Kidney epithelial cell (primary cell): ENCODE measurements around the gene ZFHX3. TPM values are rescaled to one million over a fixed set of nuclear protein-coding genes. Genes with fewer than 3 reads are reported as not detected.
A peak's percentile ranks its signal among the peaks of the same experiment; 100 is the strongest.

ENCODE experiments used
- DNase-seq: peaks from one replicate; pipeline ENCODE4 v3.0.0-alpha.2; 2010; ENCODE audit warnings: low read depth
- H3K27me3 ChIP-seq: 2 replicates; pipeline ENCODE4 v1.6.0; 2011; ENCODE audit warnings: low read length; ENCODE audit not compliant: control insufficient read depth, insufficient read depth
- H3K36me3 ChIP-seq: 2 replicates; pipeline ENCODE4 v1.5.1; 2011; ENCODE audit warnings: low read length; ENCODE audit not compliant: control insufficient read depth, insufficient read depth
- H3K4me3 ChIP-seq: 2 replicates; pipeline ENCODE4 v1.5.1; 2011; ENCODE audit warnings: low read depth, mild to moderate bottlenecking, control low read depth, low read length
- CTCF ChIP-seq: IDR thresholded peaks from 2 replicates; pipeline ENCODE4 v1.5.1; 2011; ENCODE audit warnings: mild to moderate bottlenecking, moderate library complexity, low read length, control low read depth, inconsistent platforms; ENCODE audit not compliant: insufficient read depth, poor library complexity, severe bottlenecking
- total RNA-seq: library from RNA; depleted of rRNA; stranded (reverse); fragments of >200 nt; gene quantifications from 2 replicates; pipeline ENCODE4 v1.2.3, GENCODE V29; 2015

ZFHX3 gene
- total RNA-seq, 1 donor from 2014 or later: 19.9 TPM

GRCh38 chr16:72812672-72813071, 235.3 kb downstream of the ZFHX3 start:
- Histone ChIP-seq H3K4me3 (no peak overlapping the region), H3K36me3 (peaks cover 1% of the 10 kb centered on the region), H3K27me3 (no peaks in the 10 kb centered on the region)
- no peak for DNase-seq
- TF ChIP-seq CTCF: no peak

- Histone ChIP-seq H3K27me3 (no peaks in the 10 kb centered on the region), H3K4me3 (no peak overlapping the region), H3K36me3 (peaks cover 1% of the 10 kb centered on the region)
- no peak for DNase-seq
- no peak for TF ChIP-seq CTCF
Observed at GRCh38 chr16:72811876-72812275, 236.1 kb downstream of the ZFHX3 start.

GRCh38 chr16:72811188-72811720, 236.7 kb downstream of the ZFHX3 start:
- no peak for TF ChIP-seq CTCF
- H3K4me3 ChIP-seq: no peak overlapping the region
- no peak for DNase-seq

GRCh38 chr16:72810480-72810879, 237.4 kb downstream of the ZFHX3 start:
- no peaks in the 10 kb centered on the region for H3K27me3 ChIP-seq
- TF ChIP-seq CTCF: no peak
- no peak overlapping the region for H3K4me3 ChIP-seq
- H3K36me3 ChIP-seq: peaks cover 1% of the 10 kb centered on the region
- DNase-seq: no peak

More at GRCh38 chr16:72811188-72811720, 236.7 kb downstream of the ZFHX3 start:
- Histone ChIP-seq H3K36me3 (peaks cover 1% of the 10 kb centered on the region), H3K27me3 (no peaks in the 10 kb centered on the region)

- Histone ChIP-seq H3K36me3 (peaks cover 1% of the 10 kb centered on the region), H3K4me3 (no peak overlapping the region), H3K27me3 (no peaks in the 10 kb centered on the region)
- no peak for TF ChIP-seq CTCF
- DNase-seq: peak; percentile 43
Observed at GRCh38 chr16:72809446-72809845, 238.5 kb downstream of the ZFHX3 start.

GRCh38 chr16:72808754-72809153, 239.2 kb downstream of the ZFHX3 start:
- TF ChIP-seq CTCF: no peak
- Histone ChIP-seq H3K36me3 (peaks cover 1% of the 10 kb centered on the region), H3K27me3 (no peaks in the 10 kb centered on the region), H3K4me3 (no peak overlapping the region)
- DNase-seq: no peak
